ENCODE results near the gene LDB2. TPM values are rescaled to one million over a fixed set of nuclear protein-coding genes. Genes with fewer than 3 reads are reported as not detected.

LDB2 gene
- total and polyA plus RNA-seq, 5 experiments from 2014 or later: 0.38 TPM; not detected in 4

GRCh38 chr4:16687845-16688244, 210.6 kb downstream of the LDB2 start:
- Mint-ChIP-seq H3K9me3 (no peaks in the 10 kb centered on the region), H3K27me3 (peaks cover 0 to 23% (median 1%) of the 10 kb centered on the region in 5 donors), H3K4me3 (no peak overlapping the region), H3K27ac (no peak overlapping the region), H3K36me3 (no peaks in the 10 kb centered on the region), H3K4me1 (no peaks in the 10 kb centered on the region)
- DNase-seq (no peak), ATAC-seq (no peak)
- POLR2A ChIA-PET: no interaction called here

DNA sequence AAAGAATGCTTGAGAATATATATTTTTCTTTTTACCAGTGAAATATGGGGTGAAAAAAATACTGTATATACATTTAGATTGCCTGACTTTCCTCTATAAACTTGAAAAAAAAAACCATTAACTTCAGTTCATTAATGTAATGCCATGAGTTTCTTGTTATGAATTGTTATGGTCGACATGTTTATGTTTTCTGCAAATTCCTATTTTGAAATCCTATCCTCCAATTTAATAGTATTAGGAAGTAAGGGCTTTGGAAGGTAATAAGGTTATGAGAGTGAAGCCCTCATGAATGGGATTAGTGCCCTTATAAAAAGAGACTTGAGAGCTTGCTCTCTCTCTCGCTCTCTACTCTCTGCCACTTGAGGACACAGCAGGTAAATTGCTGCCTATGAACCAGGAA, 211.4 kb downstream of the LDB2 start:
- Mint-ChIP-seq H3K4me1 (no peaks in the 10 kb centered on the region), H3K9me3 (no peaks in the 10 kb centered on the region), H3K27ac (no peak overlapping the region), H3K36me3 (no peaks in the 10 kb centered on the region), H3K27me3 (peaks cover 0 to 23% (median 1%) of the 10 kb centered on the region in 5 donors), H3K4me3 (no peak overlapping the region)
- DNase-seq (no peak), ATAC-seq (no peak)
- POLR2A ChIA-PET: no interaction called here

DNA sequence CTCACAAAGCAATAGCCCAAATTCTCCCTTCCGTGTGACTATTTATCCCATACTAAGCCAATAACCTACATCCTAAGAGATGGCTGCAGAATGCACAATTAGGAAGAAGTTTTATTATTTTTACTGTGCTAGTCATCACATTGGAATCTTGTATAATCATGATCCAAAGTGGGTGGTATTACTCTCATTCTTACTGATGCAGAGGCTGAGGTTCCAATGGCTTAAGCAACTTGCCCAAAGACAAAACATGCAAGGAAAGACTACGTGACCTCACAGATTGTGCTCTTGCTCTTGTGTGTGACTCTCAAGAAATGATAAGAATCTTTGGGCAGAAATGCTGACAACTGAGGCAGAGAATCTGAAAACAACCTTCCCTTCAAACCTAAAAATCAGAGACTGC, 212.2 kb downstream of the LDB2 start:
- POLR2A ChIA-PET: no interaction called here
- Mint-ChIP-seq H3K27me3 (peaks cover 0 to 23% (median 1%) of the 10 kb centered on the region in 5 donors), H3K4me3 (no peak overlapping the region), H3K27ac (no peak overlapping the region), H3K4me1 (no peaks in the 10 kb centered on the region), H3K9me3 (no peaks in the 10 kb centered on the region), H3K36me3 (no peaks in the 10 kb centered on the region)
- DNase-seq: no peak
- ATAC-seq: no peak

DNA sequence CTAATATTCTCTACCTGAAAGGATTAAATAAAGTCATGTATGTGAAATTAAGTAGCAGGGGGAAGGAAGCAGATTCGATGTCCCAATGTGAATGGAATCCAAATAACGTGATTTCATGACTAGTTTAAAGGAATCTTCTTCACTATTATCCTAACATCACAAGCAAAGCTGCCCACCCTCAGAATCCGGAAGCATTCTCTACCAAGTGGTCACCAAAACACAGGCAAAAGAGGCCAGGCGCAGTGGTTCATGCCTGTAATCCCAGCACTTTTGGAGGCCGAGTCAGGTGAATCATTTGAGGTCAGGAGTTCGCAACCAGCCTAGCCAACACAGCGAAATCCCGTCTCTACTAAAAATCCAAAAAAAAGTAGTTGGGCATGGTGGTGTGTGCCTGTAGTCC, 212.9 kb downstream of the LDB2 start:
- H3K9me3 Mint-ChIP-seq: no peaks in the 10 kb centered on the region
- no peaks in the 10 kb centered on the region for H3K4me1 Mint-ChIP-seq
- no peak overlapping the region for H3K27ac Mint-ChIP-seq
- H3K36me3 Mint-ChIP-seq: no peaks in the 10 kb centered on the region
- no peak for ATAC-seq
- POLR2A ChIA-PET: no interaction called here
- H3K4me3 Mint-ChIP-seq: no peak overlapping the region
- no peak for DNase-seq
- peaks cover 0 to 23% (median 3%) of the 10 kb centered on the region in 5 donors for H3K27me3 Mint-ChIP-seq

DNA sequence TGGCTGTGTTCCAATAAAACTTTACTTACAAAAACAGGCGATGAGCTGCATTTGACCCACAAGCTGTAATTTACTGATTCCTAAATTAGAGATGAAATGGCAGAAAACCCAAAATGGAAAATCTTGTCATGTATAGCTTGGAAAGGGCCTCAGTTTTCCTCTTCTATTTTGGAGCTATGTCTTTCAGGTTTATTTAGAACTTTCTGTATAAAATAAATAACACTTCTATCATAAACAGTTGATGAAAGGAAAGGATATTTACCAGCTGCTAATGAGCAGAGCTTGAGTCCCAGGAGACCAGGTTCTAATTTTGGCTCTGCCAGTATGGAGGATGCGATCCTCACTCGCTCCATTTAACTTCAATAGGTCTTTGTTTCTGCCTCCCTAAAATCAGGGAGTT, 213.5 kb downstream of the LDB2 start:
- Mint-ChIP-seq H3K27ac (no peak overlapping the region), H3K4me3 (no peak overlapping the region), H3K27me3 (peaks cover 0 to 23% (median 3%) of the 10 kb centered on the region in 5 donors), H3K36me3 (no peaks in the 10 kb centered on the region), H3K4me1 (no peaks in the 10 kb centered on the region), H3K9me3 (no peaks in the 10 kb centered on the region)
- POLR2A ChIA-PET: no interaction called here
- no peak for DNase-seq
- ATAC-seq: no peak

- H3K4me3 Mint-ChIP-seq: no peak overlapping the region
- peaks cover 0 to 23% (median 4%) of the 10 kb centered on the region in 5 donors for H3K27me3 Mint-ChIP-seq
- H3K36me3 Mint-ChIP-seq: no peaks in the 10 kb centered on the region
- H3K9me3 Mint-ChIP-seq: no peaks in the 10 kb centered on the region
- POLR2A ChIA-PET: no interaction called here
- H3K4me1 Mint-ChIP-seq: no peaks in the 10 kb centered on the region
- H3K27ac Mint-ChIP-seq: no peak overlapping the region
- DNase-seq: no peak
- ATAC-seq: no peak
These were observed 214.3 kb downstream of the LDB2 start for GRCh38 chr4:16684097-16684496.

DNA sequence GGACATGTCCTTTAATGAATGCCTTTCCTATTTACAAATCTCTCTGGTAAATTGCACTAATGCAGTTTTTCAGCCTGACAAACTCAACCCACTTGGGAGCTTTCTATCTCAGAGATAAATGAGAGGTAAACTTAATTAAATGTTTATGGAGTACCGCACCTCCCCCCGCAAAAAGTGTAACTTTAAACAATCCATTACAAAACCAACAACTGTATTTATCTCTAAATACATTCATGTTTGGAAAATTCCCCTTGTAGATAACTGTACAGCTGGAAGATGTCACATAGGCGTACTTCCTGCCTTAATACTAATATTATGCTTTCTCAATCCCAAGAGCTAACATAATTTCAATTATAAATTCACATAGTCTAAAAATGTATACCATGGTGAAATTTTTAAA, 215.5 kb downstream of the LDB2 start:
- no peak for DNase-seq
- H3K4me3 Mint-ChIP-seq: no peak overlapping the region
- POLR2A ChIA-PET: no interaction called here
- no peaks in the 10 kb centered on the region for H3K4me1 Mint-ChIP-seq
- H3K27ac Mint-ChIP-seq: no peak overlapping the region
- no peaks in the 10 kb centered on the region for H3K9me3 Mint-ChIP-seq
- no peak for ATAC-seq
- no peaks in the 10 kb centered on the region for H3K36me3 Mint-ChIP-seq
- H3K27me3 Mint-ChIP-seq: peaks cover 0 to 23% (median 4%) of the 10 kb centered on the region in 5 donors

- H3K36me3 Mint-ChIP-seq: no peaks in the 10 kb centered on the region
- no peaks in the 10 kb centered on the region for H3K9me3 Mint-ChIP-seq
- POLR2A ChIA-PET: no interaction called here
- peaks cover 3 to 12% (median 6%) of the 10 kb centered on the region in 5 donors for H3K27me3 Mint-ChIP-seq
- H3K4me1 Mint-ChIP-seq: no peaks in the 10 kb centered on the region
- no peak overlapping the region for H3K4me3 Mint-ChIP-seq
- no peak overlapping the region for H3K27ac Mint-ChIP-seq
- ATAC-seq (no peak), DNase-seq (no peak)
These were observed 221.2 kb downstream of the LDB2 start for GRCh38 chr4:16677001-16677944.

- no peaks in the 10 kb centered on the region for H3K9me3 Mint-ChIP-seq
- H3K27ac Mint-ChIP-seq: no peak overlapping the region
- DNase-seq: no peak
- H3K4me1 Mint-ChIP-seq: no peaks in the 10 kb centered on the region
- no peak for ATAC-seq
- H3K27me3 Mint-ChIP-seq: peaks cover 3 to 12% (median 6%) of the 10 kb centered on the region in 5 donors
- H3K4me3 Mint-ChIP-seq: no peak overlapping the region
- no peaks in the 10 kb centered on the region for H3K36me3 Mint-ChIP-seq
- POLR2A ChIA-PET: no interaction called here
These were observed 222.1 kb downstream of the LDB2 start for GRCh38 chr4:16676230-16676770.

DNA sequence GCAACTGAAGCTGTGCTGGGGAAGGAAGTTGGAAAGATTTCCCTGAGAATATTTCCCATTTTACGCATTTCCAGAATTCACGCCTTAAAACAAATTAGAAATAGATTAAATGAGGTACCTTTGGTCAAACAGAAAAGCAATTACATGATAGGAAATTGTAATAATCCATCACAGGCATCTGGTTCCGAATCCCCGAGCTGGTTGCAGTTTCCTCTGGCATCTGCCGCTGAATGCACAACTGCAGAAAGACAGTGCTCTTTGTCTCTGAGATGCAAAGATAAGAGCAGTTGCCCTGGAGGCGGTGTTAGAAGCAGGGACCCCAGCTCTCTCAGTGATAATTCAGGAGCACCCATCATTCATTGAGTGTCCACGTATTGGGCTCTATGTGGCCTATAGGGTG, 224.4 kb downstream of the LDB2 start:
- no peak overlapping the region for H3K27ac Mint-ChIP-seq
- H3K27me3 Mint-ChIP-seq: peaks cover 0 to 12% (median 2%) of the 10 kb centered on the region in 5 donors
- DNase-seq (no peak), ATAC-seq (no peak)
- no peaks in the 10 kb centered on the region for H3K36me3 Mint-ChIP-seq
- POLR2A ChIA-PET: no interaction called here
- no peak overlapping the region for H3K4me3 Mint-ChIP-seq
- peaks cover 0 to 4% (median 0%) of the 10 kb centered on the region in 9 donors for H3K9me3 Mint-ChIP-seq
- H3K4me1 Mint-ChIP-seq: no peaks in the 10 kb centered on the region

DNA sequence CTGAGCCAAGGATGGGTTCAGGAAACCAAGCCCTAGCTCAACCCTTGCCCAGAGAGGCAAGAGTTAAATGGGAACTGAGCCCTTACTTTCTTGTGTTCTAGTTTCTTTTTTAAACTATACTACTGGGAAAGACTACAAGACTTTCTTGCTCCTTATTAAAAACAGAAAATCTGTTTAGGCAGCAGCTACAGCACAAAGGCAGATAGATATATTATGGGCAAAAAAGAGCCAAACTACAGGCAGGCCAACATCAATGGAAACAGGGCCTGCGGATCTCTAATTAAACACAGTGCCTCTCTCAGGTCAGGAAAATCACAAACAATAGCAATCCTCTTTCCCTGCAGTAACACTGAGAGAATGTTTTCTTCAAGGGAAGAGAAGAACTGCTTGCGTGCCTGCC, 226.0 kb downstream of the LDB2 start:
- no peak overlapping the region for H3K27ac Mint-ChIP-seq
- peaks cover 0 to 12% (median 2%) of the 10 kb centered on the region in 5 donors for H3K27me3 Mint-ChIP-seq
- no peak for DNase-seq
- no peak for ATAC-seq
- POLR2A ChIA-PET: no interaction called here
- no peaks in the 10 kb centered on the region for H3K36me3 Mint-ChIP-seq
- no peak overlapping the region for H3K4me3 Mint-ChIP-seq
- H3K4me1 Mint-ChIP-seq: no peaks in the 10 kb centered on the region
- peaks cover 0 to 8% (median 0%) of the 10 kb centered on the region in 9 donors for H3K9me3 Mint-ChIP-seq

- Mint-ChIP-seq H3K9me3 (peaks cover 0 to 8% (median 0%) of the 10 kb centered on the region in 9 donors), H3K27ac (no peak overlapping the region), H3K27me3 (peaks cover 0 to 12% (median 3%) of the 10 kb centered on the region in 5 donors), H3K4me1 (no peaks in the 10 kb centered on the region), H3K36me3 (no peaks in the 10 kb centered on the region), H3K4me3 (no peak overlapping the region)
- ATAC-seq (no peak), DNase-seq (no peak)
- POLR2A ChIA-PET: no interaction called here
These were observed 226.7 kb downstream of the LDB2 start for GRCh38 chr4:16671741-16672140.

DNA sequence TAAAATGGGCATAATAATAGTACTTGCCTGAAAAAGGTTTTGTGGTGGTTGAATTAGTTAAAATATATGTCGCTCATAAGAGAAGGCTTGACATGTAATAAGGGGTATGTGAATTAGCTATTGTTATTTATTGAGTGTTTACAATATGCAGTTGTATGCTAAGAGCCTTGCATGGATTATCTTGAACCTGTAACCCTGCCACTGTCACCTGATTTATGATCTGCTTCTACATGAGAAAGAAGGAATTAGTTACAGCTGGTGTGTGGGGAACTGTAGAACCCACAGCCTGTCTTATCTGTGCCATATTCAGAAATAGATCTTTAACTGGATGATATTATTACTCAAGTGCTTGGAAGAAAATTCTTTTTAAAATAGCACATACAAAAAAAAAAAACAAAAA, 227.7 kb downstream of the LDB2 start:
- no peak for DNase-seq
- ATAC-seq: no peak
- Mint-ChIP-seq H3K27ac (no peak overlapping the region), H3K4me3 (no peak overlapping the region), H3K36me3 (no peaks in the 10 kb centered on the region), H3K4me1 (no peaks in the 10 kb centered on the region), H3K27me3 (peaks cover 0 to 12% (median 4%) of the 10 kb centered on the region in 5 donors), H3K9me3 (peaks cover 0 to 8% (median 0%) of the 10 kb centered on the region in 9 donors)
- POLR2A ChIA-PET: no interaction called here

Data from naive thymus-derived CD8-positive, alpha-beta T cell (primary cell).